ENCODE measurements around the gene TIAM1. TPM values are rescaled to one million over a fixed set of nuclear protein-coding genes. Genes with fewer than 3 reads are reported as not detected.

TIAM1 gene
- total and polyA plus RNA-seq, 4 experiments from 2014 or later: 22.5 to 104 (median 67.4) TPM

DNA sequence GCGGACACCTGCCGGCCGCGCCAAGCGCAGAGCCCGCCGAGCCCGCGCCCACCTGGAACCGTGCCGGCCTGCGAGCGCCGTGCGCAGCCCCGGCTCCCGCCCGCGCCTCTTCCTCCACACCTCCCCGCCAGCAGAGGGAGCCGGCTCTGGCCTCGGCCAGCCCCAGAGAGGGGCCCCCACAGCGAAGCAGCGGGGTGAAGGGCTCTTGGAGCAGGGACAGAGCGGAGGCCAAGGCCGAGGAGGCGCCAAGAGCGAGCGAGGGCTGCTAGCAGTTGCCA lies 255.6 kb downstream of the TIAM1 start:
- intact Hi-C loops (cut with micrococcal nuclease): loop anchor here (5.0 kb wide), 1 partner anchor 1611 kb away; no protein-coding TSS in a partner anchor
- Histone ChIP-seq H3K4me1 (ENCODE audit: insufficient read depth, low read length) (no peaks in the 10 kb centered on the region), H3K27ac (ENCODE audit: low read depth, low read length) (no peak overlapping the region), H3K9me3 (ENCODE audit: control insufficient read depth in 1 of 2, low read length in 2 of 2) (no peaks in the 10 kb centered on the region), H3K27me3 (ENCODE audit: insufficient read depth, low read length) (no peaks in the 10 kb centered on the region), H3K4me3 (ENCODE audit: low read length in 2 of 2) (no peak overlapping the region), H3K36me3 (ENCODE audit: insufficient read depth, low read length) (no peaks in the 10 kb centered on the region)
- Mint-ChIP-seq H3K36me3 (no peaks in the 10 kb centered on the region), H3K27me3 (peaks cover 0 to 2% of the 10 kb centered on the region in 2 donors), H3K4me3 (no peak overlapping the region), H3K4me1 (peaks cover 3 to 9% (median 4%) of the 10 kb centered on the region in 4 donors), H3K27ac (no peak overlapping the region), H3K9me3 (peaks cover 0 to 2% (median 0%) of the 10 kb centered on the region in 8 donors)
- ChIA-PET POLR2A (ENCODE audit: partially characterized antibody) (no interaction called here), CTCF (ENCODE audit: partially characterized antibody) (interaction anchor here (0.5 to 4.1 kb wide), 10 partner anchors 10 to 1044 kb away, joined by 3 to 40 read pairs (median 5); partner anchors contain the start of gene KRTAP7-1)
- DNase-seq: no peak

DNA sequence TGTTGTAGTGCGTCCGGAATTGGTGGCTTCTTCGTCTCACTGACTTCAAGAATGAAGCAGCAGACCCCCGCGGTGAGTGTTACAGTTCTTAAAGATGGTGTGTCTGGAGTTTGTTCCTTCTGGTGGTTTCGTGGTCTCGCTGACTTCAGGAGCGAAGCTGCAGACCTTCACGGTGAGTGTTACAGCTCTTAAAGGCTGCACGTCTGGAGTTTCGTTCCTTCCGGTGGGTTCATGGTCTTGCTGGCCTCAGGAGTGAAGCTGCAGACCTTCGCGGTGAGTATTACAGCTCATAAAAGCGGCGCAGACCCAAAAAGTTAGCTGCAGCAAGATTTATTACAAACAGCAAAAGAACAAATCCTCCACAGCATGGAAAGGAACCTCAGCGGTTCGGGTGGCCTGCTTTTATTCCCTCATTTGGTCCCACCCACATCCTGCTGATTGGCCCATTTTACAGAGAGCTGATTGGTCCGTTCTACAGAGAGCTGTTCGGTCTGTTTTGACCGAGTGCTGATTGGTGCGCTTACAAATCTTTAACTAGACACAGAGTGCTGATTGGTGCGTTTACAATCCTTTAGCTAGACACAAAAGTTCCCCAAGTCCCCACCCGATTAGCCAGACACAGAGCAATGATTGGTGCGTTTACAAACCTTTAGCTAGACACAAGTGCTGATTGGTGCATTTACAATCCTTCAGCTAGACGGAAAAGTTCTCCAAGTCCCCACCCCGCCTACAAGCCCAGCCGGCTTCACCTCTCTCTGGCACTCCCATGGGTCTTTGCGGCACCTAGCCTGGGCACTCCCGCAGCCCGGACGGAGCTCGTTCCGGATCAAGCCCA lies 256.2 kb downstream of the TIAM1 start:
- no peaks in the 10 kb centered on the region for H3K9me3 ChIP-seq (ENCODE audit: control insufficient read depth in 1 of 2, low read length in 2 of 2)
- Mint-ChIP-seq H3K27ac (no peak overlapping the region), H3K9me3 (peaks cover 0 to 2% (median 0%) of the 10 kb centered on the region in 8 donors), H3K27me3 (peaks cover 0 to 2% of the 10 kb centered on the region in 2 donors), H3K36me3 (no peaks in the 10 kb centered on the region), H3K4me3 (peak overlapping the region in 1 of 8 donors; percentile 45), H3K4me1 (peaks cover 3 to 9% (median 4%) of the 10 kb centered on the region in 4 donors)
- ChIA-PET POLR2A (ENCODE audit: partially characterized antibody) (interaction anchor here (0.5 kb wide), 1 partner anchor 94 kb away, joined by 3 read pairs; no protein-coding TSS in a partner anchor), CTCF (ENCODE audit: partially characterized antibody) (interaction anchor here (0.5 to 4.1 kb wide), 12 partner anchors 10 to 1043 kb away, joined by 3 to 40 read pairs (median 4); partner anchors contain the start of gene KRTAP7-1)
- no peak overlapping the region for H3K4me3 ChIP-seq (ENCODE audit: low read length in 2 of 2)
- H3K27ac ChIP-seq (ENCODE audit: low read depth, low read length): no peak overlapping the region
- no peaks in the 10 kb centered on the region for H3K36me3 ChIP-seq (ENCODE audit: insufficient read depth, low read length)
- no peaks in the 10 kb centered on the region for H3K27me3 ChIP-seq (ENCODE audit: insufficient read depth, low read length)
- no peaks in the 10 kb centered on the region for H3K4me1 ChIP-seq (ENCODE audit: insufficient read depth, low read length)
- DNase-seq: no peak
- intact Hi-C loops (cut with micrococcal nuclease): loop anchor here (2.0 to 5.0 kb wide), 2 partner anchors 583 to 1611 kb away; no protein-coding TSS in a partner anchor

DNA sequence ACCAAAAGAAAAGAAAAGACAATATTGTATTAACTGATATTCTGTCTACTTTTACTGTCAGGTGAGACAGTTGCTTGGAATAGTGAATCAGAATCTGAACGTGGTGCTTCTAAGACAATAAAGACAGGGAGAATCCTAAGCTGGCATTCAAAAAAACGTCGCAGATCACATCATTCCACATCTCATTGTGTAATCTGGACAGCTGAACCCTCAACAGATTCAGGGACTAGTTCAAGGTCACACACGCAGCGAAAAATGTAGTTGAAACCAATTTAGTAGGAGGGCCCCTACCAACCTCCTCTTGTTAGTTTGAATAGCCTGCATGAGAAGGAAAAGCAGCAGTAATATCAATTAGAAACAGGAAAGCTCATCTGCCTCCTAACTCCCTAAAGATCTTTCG lies 259.4 kb downstream of the TIAM1 start:
- H3K4me3 Mint-ChIP-seq: no peak overlapping the region
- Histone ChIP-seq H3K4me1 (ENCODE audit: insufficient read depth, low read length) (no peaks in the 10 kb centered on the region), H3K4me3 (ENCODE audit: low read length in 2 of 2) (no peak overlapping the region), H3K36me3 (ENCODE audit: insufficient read depth, low read length) (no peaks in the 10 kb centered on the region), H3K27ac (ENCODE audit: low read depth, low read length) (no peak overlapping the region), H3K9me3 (ENCODE audit: control insufficient read depth in 1 of 2, low read length in 2 of 2) (no peaks in the 10 kb centered on the region), H3K27me3 (ENCODE audit: insufficient read depth, low read length) (no peaks in the 10 kb centered on the region)
- intact Hi-C loops (cut with micrococcal nuclease): loop anchor here (5.0 kb wide), 1 partner anchor 1607 kb away; no protein-coding TSS in a partner anchor
- no peak overlapping the region for H3K27ac Mint-ChIP-seq
- H3K4me1 Mint-ChIP-seq: peaks cover 3 to 9% (median 4%) of the 10 kb centered on the region in 4 donors
- ChIA-PET CTCF (ENCODE audit: partially characterized antibody) (interaction anchor here (0.6 to 4.1 kb wide), 8 partner anchors 13 to 1041 kb away, joined by 3 to 40 read pairs (median 7); partner anchors contain the start of gene KRTAP7-1), POLR2A (ENCODE audit: partially characterized antibody) (no interaction called here)
- no peak for DNase-seq
- H3K36me3 Mint-ChIP-seq: no peaks in the 10 kb centered on the region
- H3K9me3 Mint-ChIP-seq: peaks cover 0 to 2% (median 0%) of the 10 kb centered on the region in 8 donors
- peaks cover 0 to 2% of the 10 kb centered on the region in 2 donors for H3K27me3 Mint-ChIP-seq

DNA sequence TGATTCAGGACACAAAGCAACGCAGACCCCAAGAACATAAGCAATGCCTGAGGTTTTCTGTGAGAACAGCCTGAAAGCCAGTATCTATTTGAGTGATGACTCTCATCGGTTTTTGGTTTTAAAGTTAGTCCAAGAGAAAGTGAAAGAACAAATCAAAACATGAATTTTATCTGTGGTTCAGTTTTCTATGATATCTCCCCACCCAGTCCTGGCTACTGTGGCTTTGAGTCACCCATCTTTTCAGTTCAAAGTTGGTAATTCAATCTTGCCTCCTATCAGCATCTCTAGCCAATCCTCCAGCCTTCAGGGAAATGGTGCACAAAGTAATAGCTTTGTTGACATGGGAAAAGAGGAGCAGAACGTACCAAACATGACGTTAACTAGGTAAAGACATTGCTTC lies 265.3 kb downstream of the TIAM1 start:
- H3K9me3 Mint-ChIP-seq: peaks cover 0 to 3% (median 0%) of the 10 kb centered on the region in 8 donors
- no peaks in the 10 kb centered on the region for H3K27me3 ChIP-seq (ENCODE audit: insufficient read depth, low read length)
- peaks cover 5 to 13% (median 6%) of the 10 kb centered on the region in 4 donors for H3K4me1 Mint-ChIP-seq
- intact Hi-C loops (cut with micrococcal nuclease): no loop called here
- no peaks in the 10 kb centered on the region for H3K4me1 ChIP-seq (ENCODE audit: insufficient read depth, low read length)
- no peak overlapping the region for H3K27ac Mint-ChIP-seq
- H3K4me3 Mint-ChIP-seq: no peak overlapping the region
- no peak overlapping the region for H3K27ac ChIP-seq (ENCODE audit: low read depth, low read length)
- peaks cover 0 to 3% of the 10 kb centered on the region in 2 donors for H3K27me3 Mint-ChIP-seq
- DNase-seq: no peak
- ChIA-PET POLR2A (ENCODE audit: partially characterized antibody) (no interaction called here), CTCF (ENCODE audit: partially characterized antibody) (interaction anchor here (1.0 to 4.0 kb wide), 3 partner anchors 8 to 19 kb away, joined by 3 to 23 read pairs (median 4); no protein-coding TSS in a partner anchor)
- H3K4me3 ChIP-seq (ENCODE audit: low read length in 2 of 2): no peak overlapping the region
- no peaks in the 10 kb centered on the region for H3K36me3 ChIP-seq (ENCODE audit: insufficient read depth, low read length)
- no peaks in the 10 kb centered on the region for H3K36me3 Mint-ChIP-seq
- H3K9me3 ChIP-seq (ENCODE audit: control insufficient read depth in 1 of 2, low read length in 2 of 2): no peaks in the 10 kb centered on the region

DNA sequence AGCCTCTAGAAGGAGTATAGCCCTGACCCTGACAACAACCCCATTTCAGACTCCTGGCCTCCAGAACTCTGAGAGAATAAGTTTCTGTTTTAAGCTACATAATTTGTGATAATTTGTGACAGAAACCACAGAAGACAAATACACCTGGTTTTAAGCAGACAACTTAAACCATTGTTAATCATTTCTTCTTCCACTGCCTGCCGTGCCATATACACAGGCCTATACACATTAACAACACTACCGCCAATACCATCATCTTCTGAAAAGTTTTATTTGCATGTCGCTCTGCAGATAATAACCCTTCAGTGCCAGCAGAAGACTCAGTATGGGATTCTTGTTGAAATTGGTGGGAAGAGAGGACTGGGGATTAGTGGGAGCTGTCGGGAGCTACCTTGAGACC lies 265.8 kb downstream of the TIAM1 start:
- Mint-ChIP-seq H3K4me1 (peaks cover 5 to 13% (median 6%) of the 10 kb centered on the region in 4 donors), H3K27ac (no peak overlapping the region), H3K9me3 (peaks cover 0 to 3% (median 0%) of the 10 kb centered on the region in 8 donors), H3K4me3 (peak overlapping the region in 1 of 8 donors; percentile 7), H3K27me3 (peaks cover 0 to 3% of the 10 kb centered on the region in 2 donors), H3K36me3 (no peaks in the 10 kb centered on the region)
- Histone ChIP-seq H3K36me3 (ENCODE audit: insufficient read depth, low read length) (no peaks in the 10 kb centered on the region), H3K27me3 (ENCODE audit: insufficient read depth, low read length) (no peaks in the 10 kb centered on the region), H3K4me1 (ENCODE audit: insufficient read depth, low read length) (no peaks in the 10 kb centered on the region), H3K27ac (ENCODE audit: low read depth, low read length) (no peak overlapping the region), H3K4me3 (ENCODE audit: low read length in 2 of 2) (no peak overlapping the region), H3K9me3 (ENCODE audit: control insufficient read depth in 1 of 2, low read length in 2 of 2) (no peaks in the 10 kb centered on the region)
- DNase-seq: no peak
- ChIA-PET POLR2A (ENCODE audit: partially characterized antibody) (no interaction called here), CTCF (ENCODE audit: partially characterized antibody) (interaction anchor here (1.3 to 4.0 kb wide), 2 partner anchors 8 to 20 kb away, joined by 3 to 23 read pairs; no protein-coding TSS in a partner anchor)
- intact Hi-C loops (cut with micrococcal nuclease): no loop called here

DNA sequence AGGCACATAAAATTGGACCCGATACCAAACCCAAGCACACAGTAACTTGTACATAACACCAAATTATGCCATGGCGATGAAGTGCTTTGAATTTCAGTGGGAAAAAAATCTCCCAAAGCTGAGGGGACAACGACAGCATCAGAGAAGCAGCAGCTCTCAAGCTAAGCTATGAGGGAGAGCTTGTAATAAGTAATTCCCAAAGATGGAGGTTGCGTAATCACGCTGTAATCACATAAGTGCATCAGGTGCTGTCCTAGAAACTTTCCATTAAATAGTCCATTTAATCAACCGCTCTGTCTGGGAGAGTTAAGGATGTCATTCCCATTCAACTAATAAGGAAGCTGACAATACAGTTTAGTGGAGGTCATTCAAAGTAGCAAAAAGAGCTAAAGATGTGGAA lies 268.2 kb downstream of the TIAM1 start:
- no peak overlapping the region for H3K4me3 Mint-ChIP-seq
- Histone ChIP-seq H3K27ac (ENCODE audit: low read depth, low read length) (no peak overlapping the region), H3K27me3 (ENCODE audit: insufficient read depth, low read length) (no peaks in the 10 kb centered on the region), H3K4me1 (ENCODE audit: insufficient read depth, low read length) (no peaks in the 10 kb centered on the region), H3K36me3 (ENCODE audit: insufficient read depth, low read length) (no peaks in the 10 kb centered on the region), H3K9me3 (ENCODE audit: control insufficient read depth in 1 of 2, low read length in 2 of 2) (no peaks in the 10 kb centered on the region), H3K4me3 (ENCODE audit: low read length in 2 of 2) (no peak overlapping the region)
- H3K27ac Mint-ChIP-seq: no peak overlapping the region
- H3K9me3 Mint-ChIP-seq: peaks cover 0 to 3% (median 0%) of the 10 kb centered on the region in 8 donors
- no peak for DNase-seq
- peaks cover 5 to 13% (median 6%) of the 10 kb centered on the region in 4 donors for H3K4me1 Mint-ChIP-seq
- H3K27me3 Mint-ChIP-seq: peaks cover 3% of the 10 kb centered on the region in 2 donors
- POLR2A ChIA-PET (ENCODE audit: partially characterized antibody): no interaction called here
- CTCF ChIA-PET (ENCODE audit: partially characterized antibody): interaction anchor here (4.0 kb wide), 1 partner anchor 11 kb away, joined by 23 read pairs; no protein-coding TSS in a partner anchor
- intact Hi-C loops (cut with micrococcal nuclease): no loop called here
- H3K36me3 Mint-ChIP-seq: no peaks in the 10 kb centered on the region

DNA sequence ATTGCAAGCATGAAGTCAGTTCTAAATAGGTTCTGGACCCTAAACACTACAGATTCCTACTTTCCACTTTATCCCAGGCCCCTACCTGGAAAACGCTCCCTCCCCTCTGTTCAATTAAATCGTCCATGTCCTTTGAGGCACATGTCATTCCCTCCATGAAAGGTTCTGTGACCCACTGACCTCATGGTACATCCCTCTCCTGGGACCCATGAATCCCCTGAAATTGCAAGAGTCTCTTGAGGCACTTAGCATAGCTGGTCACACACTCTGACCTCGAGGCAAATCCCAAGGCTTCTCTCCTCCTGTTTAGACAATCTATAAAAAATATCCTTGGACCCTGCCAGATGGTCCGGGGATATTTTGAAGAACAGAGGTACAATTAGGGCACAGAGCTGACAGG lies 271.5 kb downstream of the TIAM1 start:
- H3K4me1 Mint-ChIP-seq: no peaks in the 10 kb centered on the region
- H3K9me3 ChIP-seq (ENCODE audit: control insufficient read depth in 1 of 2, low read length in 2 of 2): no peaks in the 10 kb centered on the region
- intact Hi-C loops (cut with micrococcal nuclease): no loop called here
- H3K4me3 Mint-ChIP-seq: no peak overlapping the region
- H3K36me3 ChIP-seq (ENCODE audit: insufficient read depth, low read length): no peaks in the 10 kb centered on the region
- no peak overlapping the region for H3K27ac ChIP-seq (ENCODE audit: low read depth, low read length)
- H3K27me3 ChIP-seq (ENCODE audit: insufficient read depth, low read length): no peaks in the 10 kb centered on the region
- DNase-seq: no peak
- H3K4me3 ChIP-seq (ENCODE audit: low read length in 2 of 2): no peak overlapping the region
- peak overlapping the region in 1 of 7 donors; percentile 3 for H3K27ac Mint-ChIP-seq
- no peaks in the 10 kb centered on the region for H3K4me1 ChIP-seq (ENCODE audit: insufficient read depth, low read length)
- no peaks in the 10 kb centered on the region for H3K36me3 Mint-ChIP-seq
- CTCF ChIA-PET (ENCODE audit: partially characterized antibody): no interaction called here
- no peaks in the 10 kb centered on the region for H3K9me3 Mint-ChIP-seq
- POLR2A ChIA-PET (ENCODE audit: partially characterized antibody): no interaction called here
- peaks cover 3 to 5% of the 10 kb centered on the region in 2 donors for H3K27me3 Mint-ChIP-seq

All from CD4-positive, alpha-beta memory T cell (primary cell).